ENCODE measurements around the gene BARD1. TPM values are rescaled to one million over a fixed set of nuclear protein-coding genes. Genes with fewer than 3 reads are reported as not detected.
"Not testable (repeated sequence)": the region's sequence is repeated elsewhere in the genome, so short reads cannot be mapped to it uniquely, and the experiment has no call there.

The BARD1 gene
- polyA plus RNA-seq, 4 donors, result 0.81 to 8.6 (median 2.1) TPM

DNA sequence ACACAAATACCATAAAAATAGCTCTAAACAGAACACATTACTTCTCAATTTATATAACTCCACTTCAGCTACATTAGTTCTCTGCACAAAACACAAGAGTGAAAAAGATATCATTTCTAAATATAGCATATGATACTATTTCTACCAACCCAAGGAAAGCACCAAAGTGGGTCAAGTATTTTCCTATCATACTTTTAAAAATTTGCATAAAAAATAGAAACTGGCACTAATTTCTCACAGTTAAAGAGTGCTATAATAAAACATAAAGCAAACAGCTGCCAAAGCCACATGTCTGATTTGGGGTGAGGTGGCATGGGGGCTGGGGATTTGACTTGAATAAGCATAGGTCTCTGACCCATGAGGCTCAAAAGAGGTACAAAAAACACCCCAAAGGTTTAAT, 61.5 kb downstream of the BARD1 start:
- Histone ChIP-seq H3K9me3 (ENCODE audit: control insufficient read depth in 2 of 2, insufficient read depth in 1 of 2, low read depth in 1 of 2, low read length in 1 of 2) (no peaks in the 10 kb centered on the region), H3K4me1 (ENCODE audit: control insufficient read depth in 3 of 3, insufficient read depth in 2 of 3, low read depth in 1 of 3, low read length in 2 of 3) (no peaks in the 10 kb centered on the region), H3K36me3 (ENCODE audit: control insufficient read depth in 3 of 3, insufficient read depth in 2 of 3, low read depth in 1 of 3, low read length in 3 of 3) (peaks cover 2 to 12% (median 5%) of the 10 kb centered on the region in 3 donors), H3K27me3 (ENCODE audit: control insufficient read depth in 3 of 3, insufficient read depth in 3 of 3, low read length in 3 of 3) (no peaks in the 10 kb centered on the region), H3K4me3 (ENCODE audit: low read depth in 1 of 3, low read length in 3 of 3) (no peak overlapping the region), H3K27ac (ENCODE audit: low read depth in 1 of 3, low read length in 2 of 3) (no peak overlapping the region)
- DNase-seq, result no peak
- no peak for FAIRE-seq

DNA sequence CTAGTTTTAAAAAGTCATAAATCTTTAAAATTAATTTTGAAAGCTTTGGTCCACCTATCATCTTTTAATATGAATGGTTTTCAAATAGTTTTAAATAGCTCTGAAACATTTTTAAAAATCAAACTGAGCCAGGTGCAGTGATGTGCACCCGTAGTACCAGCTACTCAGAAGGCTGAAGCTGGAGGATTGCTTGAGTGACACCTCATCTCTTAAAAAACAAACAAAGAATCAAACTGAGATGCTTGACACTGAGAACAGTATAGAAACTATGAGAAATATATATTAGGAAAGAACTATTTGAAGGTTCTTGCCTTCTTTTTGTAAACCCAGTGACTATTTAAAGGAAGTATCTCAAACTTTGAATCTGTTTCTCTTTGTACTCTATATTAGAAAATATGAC, 67.4 kb downstream of the BARD1 start:
- H3K27ac ChIP-seq (ENCODE audit: low read depth in 1 of 3, low read length in 2 of 3), result no peak overlapping the region
- H3K36me3 ChIP-seq (ENCODE audit: control insufficient read depth in 3 of 3, insufficient read depth in 2 of 3, low read depth in 1 of 3, low read length in 3 of 3), result peaks cover 0 to 8% (median 0%) of the 10 kb centered on the region in 3 donors
- FAIRE-seq (no peak), DNase-seq (no peak)
- no peaks in the 10 kb centered on the region for H3K27me3 ChIP-seq (ENCODE audit: control insufficient read depth in 3 of 3, insufficient read depth in 3 of 3, low read length in 3 of 3)
- 88 to 96% (median 95%) methylated on average over 1 of the region's 1 CpG for WGBS, 3 donors
- H3K4me3 ChIP-seq (ENCODE audit: low read depth in 1 of 3, low read length in 3 of 3), result no peak overlapping the region
- H3K9me3 ChIP-seq (ENCODE audit: control insufficient read depth in 2 of 2, insufficient read depth in 1 of 2, low read depth in 1 of 2, low read length in 1 of 2), result no peaks in the 10 kb centered on the region
- no peaks in the 10 kb centered on the region for H3K4me1 ChIP-seq (ENCODE audit: control insufficient read depth in 3 of 3, insufficient read depth in 2 of 3, low read depth in 1 of 3, low read length in 2 of 3)

DNA sequence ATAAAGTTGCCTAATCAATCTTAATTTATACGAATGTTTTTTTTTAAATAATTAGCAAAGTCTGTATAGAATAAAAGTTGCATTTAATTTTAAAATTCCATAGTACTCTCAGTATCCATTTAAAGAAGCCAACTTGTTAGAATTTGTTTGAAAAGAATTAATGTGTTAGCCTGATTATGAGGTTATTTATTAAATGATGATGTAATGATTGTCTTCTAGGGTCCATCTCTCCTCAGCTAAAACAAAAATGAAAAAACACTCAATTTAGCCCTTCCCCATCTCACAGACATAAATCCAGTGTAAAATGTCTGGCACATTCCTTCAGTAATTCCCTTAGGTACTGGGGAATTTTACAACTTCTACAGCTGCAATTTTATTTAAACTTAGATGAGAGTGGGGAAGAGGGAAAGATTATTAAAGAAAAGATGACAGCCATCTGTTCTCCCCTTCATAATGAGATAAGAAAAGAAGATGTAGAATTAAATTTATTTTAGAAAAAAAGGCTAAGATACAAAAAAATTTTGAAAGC, 68.6 kb downstream of the BARD1 start:
- Histone ChIP-seq H3K4me3 (ENCODE audit: low read depth in 1 of 3, low read length in 3 of 3) (no peak overlapping the region), H3K9me3 (ENCODE audit: control insufficient read depth in 2 of 2, insufficient read depth in 1 of 2, low read depth in 1 of 2, low read length in 1 of 2) (no peaks in the 10 kb centered on the region), H3K27ac (ENCODE audit: low read depth in 1 of 3, low read length in 2 of 3) (no peak overlapping the region), H3K36me3 (ENCODE audit: control insufficient read depth in 3 of 3, insufficient read depth in 2 of 3, low read depth in 1 of 3, low read length in 3 of 3) (peaks cover 0 to 8% (median 0%) of the 10 kb centered on the region in 3 donors), H3K4me1 (ENCODE audit: control insufficient read depth in 3 of 3, insufficient read depth in 2 of 3, low read depth in 1 of 3, low read length in 2 of 3) (no peaks in the 10 kb centered on the region), H3K27me3 (ENCODE audit: control insufficient read depth in 3 of 3, insufficient read depth in 3 of 3, low read length in 3 of 3) (no peaks in the 10 kb centered on the region)
- no peak for FAIRE-seq
- 81 to 94% (median 87%) methylated on average over 1 of the region's 1 CpG for WGBS, 3 donors
- no peak for DNase-seq

DNA sequence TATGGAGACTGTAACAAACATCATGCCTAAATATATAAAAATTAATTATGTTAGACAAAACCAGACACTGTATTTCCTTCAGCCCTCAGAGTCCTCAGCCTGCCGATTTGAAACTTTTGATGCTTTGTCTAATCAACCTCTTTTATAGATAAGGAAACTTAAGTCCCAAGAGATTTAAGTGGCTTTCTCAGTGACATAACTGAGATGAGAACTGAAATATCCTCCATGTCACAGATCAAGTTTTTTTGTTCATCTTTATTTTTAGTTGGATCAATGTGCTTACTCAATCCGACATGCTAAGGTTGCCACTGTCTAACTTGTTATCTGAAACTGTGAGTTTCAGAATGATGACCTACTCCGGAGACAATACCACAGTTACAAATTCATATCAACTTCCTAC, 72.3 kb downstream of the BARD1 start:
- Histone ChIP-seq H3K27ac (ENCODE audit: low read depth in 1 of 3, low read length in 2 of 3) (no peak overlapping the region), H3K36me3 (ENCODE audit: control insufficient read depth in 3 of 3, insufficient read depth in 2 of 3, low read depth in 1 of 3, low read length in 3 of 3) (peaks cover 0 to 3% (median 0%) of the 10 kb centered on the region in 3 donors), H3K4me1 (ENCODE audit: control insufficient read depth in 3 of 3, insufficient read depth in 2 of 3, low read depth in 1 of 3, low read length in 2 of 3) (no peaks in the 10 kb centered on the region), H3K9me3 (ENCODE audit: control insufficient read depth in 2 of 2, insufficient read depth in 1 of 2, low read depth in 1 of 2, low read length in 1 of 2) (no peaks in the 10 kb centered on the region), H3K4me3 (ENCODE audit: low read depth in 1 of 3, low read length in 3 of 3) (no peak overlapping the region), H3K27me3 (ENCODE audit: control insufficient read depth in 3 of 3, insufficient read depth in 3 of 3, low read length in 3 of 3) (no peaks in the 10 kb centered on the region)
- WGBS, 3 donors, result 78 to 85% (median 82%) methylated on average over 3 of the region's 3 CpGs
- FAIRE-seq, result peak; percentile 19
- no peak for DNase-seq

DNA sequence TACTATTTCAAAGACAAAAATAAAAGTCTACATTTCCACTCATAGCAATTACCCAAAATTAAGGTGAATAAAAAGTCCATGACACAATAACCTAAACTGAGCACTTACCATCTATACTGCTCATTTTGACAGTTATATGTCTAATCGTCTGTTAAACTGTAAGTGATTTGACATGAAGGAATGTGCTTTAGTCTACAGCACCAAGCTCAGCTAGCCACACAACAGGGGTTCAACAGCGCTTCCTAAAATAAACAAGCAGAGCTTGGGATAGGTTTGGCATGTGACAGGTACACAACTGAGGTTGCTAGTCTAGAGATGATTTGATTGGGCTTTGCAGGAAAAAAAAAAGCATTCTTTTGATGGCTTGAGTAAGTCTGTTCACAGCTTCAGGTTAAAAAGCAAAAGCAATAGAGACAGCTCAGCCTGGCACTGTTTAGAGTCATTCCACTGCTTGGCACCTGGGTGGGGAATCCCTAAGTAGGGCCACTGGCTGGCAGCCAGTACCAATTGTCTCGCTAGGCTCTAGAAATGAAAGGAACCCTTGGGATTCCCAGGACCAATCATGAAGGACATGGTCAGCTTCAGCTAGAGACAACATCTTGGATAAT, 78.6 kb downstream of the BARD1 start:
- WGBS, 3 donors, result 76 to 83% (median 79%) methylated on average over 3 of the region's 3 CpGs
- H3K27ac ChIP-seq (ENCODE audit: low read depth in 1 of 3, low read length in 2 of 3), result no peak overlapping the region
- no peak overlapping the region for H3K4me3 ChIP-seq (ENCODE audit: low read depth in 1 of 3, low read length in 3 of 3)
- no peak for FAIRE-seq
- peaks cover 0 to 3% (median 0%) of the 10 kb centered on the region in 3 donors for H3K36me3 ChIP-seq (ENCODE audit: control insufficient read depth in 3 of 3, insufficient read depth in 2 of 3, low read depth in 1 of 3, low read length in 3 of 3)
- H3K27me3 ChIP-seq (ENCODE audit: control insufficient read depth in 3 of 3, insufficient read depth in 3 of 3, low read length in 3 of 3), result no peaks in the 10 kb centered on the region
- H3K9me3 ChIP-seq (ENCODE audit: control insufficient read depth in 2 of 2, insufficient read depth in 1 of 2, low read depth in 1 of 2, low read length in 1 of 2), result no peaks in the 10 kb centered on the region
- DNase-seq, result no peak
- H3K4me1 ChIP-seq (ENCODE audit: control insufficient read depth in 3 of 3, insufficient read depth in 2 of 3, low read depth in 1 of 3, low read length in 2 of 3), result no peaks in the 10 kb centered on the region

DNA sequence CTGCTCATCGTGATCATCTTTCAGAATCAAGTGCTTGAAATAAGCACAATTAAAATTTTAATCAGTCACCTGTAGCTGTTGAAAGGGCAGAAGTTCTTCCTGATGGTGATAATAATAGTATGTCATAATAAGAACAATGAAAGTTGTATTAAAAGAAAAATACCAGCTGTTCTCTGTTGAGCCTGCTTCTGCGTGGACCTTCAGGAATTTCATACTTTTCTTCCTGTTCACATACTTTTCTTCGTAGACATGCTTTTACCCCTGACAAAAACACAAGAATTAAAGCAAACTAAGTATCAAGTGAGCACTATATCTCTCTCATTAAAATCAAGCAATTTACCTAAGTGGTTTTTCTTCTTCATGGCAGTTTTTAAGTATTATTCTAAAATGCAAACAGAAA, 79.2 kb downstream of the BARD1 start:
- H3K9me3 ChIP-seq (ENCODE audit: control insufficient read depth in 2 of 2, insufficient read depth in 1 of 2, low read depth in 1 of 2, low read length in 1 of 2), result no peaks in the 10 kb centered on the region
- 85 to 94% (median 90%) methylated on average over 3 of the region's 3 CpGs for WGBS, 3 donors
- H3K27ac ChIP-seq (ENCODE audit: low read depth in 1 of 3, low read length in 2 of 3), result no peak overlapping the region
- H3K4me1 ChIP-seq (ENCODE audit: control insufficient read depth in 3 of 3, insufficient read depth in 2 of 3, low read depth in 1 of 3, low read length in 2 of 3), result no peaks in the 10 kb centered on the region
- DNase-seq, result no peak
- no peaks in the 10 kb centered on the region for H3K27me3 ChIP-seq (ENCODE audit: control insufficient read depth in 3 of 3, insufficient read depth in 3 of 3, low read length in 3 of 3)
- H3K36me3 ChIP-seq (ENCODE audit: control insufficient read depth in 3 of 3, insufficient read depth in 2 of 3, low read depth in 1 of 3, low read length in 3 of 3), result peaks cover 0 to 3% (median 0%) of the 10 kb centered on the region in 3 donors
- no peak for FAIRE-seq
- no peak overlapping the region for H3K4me3 ChIP-seq (ENCODE audit: low read depth in 1 of 3, low read length in 3 of 3)

DNA sequence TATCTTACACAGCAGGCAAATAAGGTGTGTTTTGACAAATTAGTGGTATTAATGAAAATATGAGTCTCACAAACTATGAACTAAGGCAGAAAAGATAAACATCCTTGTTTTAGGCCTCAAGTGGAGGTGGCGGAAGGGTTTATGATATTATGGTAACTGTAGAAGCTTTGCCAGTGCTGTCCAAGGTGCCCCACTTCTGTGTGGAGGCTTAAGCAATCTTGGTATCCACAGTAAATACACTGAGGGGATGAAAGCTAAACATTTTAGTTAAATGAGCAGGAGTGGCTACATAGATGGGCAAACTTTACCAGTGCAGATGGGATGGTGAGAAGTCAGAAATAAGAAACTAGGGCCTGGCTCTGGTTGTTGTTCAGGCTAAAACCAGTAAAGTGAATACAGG, 84.7 kb downstream of the BARD1 start:
- H3K36me3 ChIP-seq (ENCODE audit: control insufficient read depth in 3 of 3, insufficient read depth in 2 of 3, low read depth in 1 of 3, low read length in 3 of 3), result peaks cover 0 to 3% (median 0%) of the 10 kb centered on the region in 3 donors
- no peak for FAIRE-seq
- H3K27ac ChIP-seq (ENCODE audit: low read depth in 1 of 3, low read length in 2 of 3), result no peak overlapping the region
- no peak for DNase-seq
- no peak overlapping the region for H3K4me3 ChIP-seq (ENCODE audit: low read depth in 1 of 3, low read length in 3 of 3)
- H3K4me1 ChIP-seq (ENCODE audit: control insufficient read depth in 3 of 3, insufficient read depth in 2 of 3, low read depth in 1 of 3, low read length in 2 of 3), result no peaks in the 10 kb centered on the region
- H3K9me3 ChIP-seq (ENCODE audit: control insufficient read depth in 2 of 2, insufficient read depth in 1 of 2, low read depth in 1 of 2, low read length in 1 of 2), result no peaks in the 10 kb centered on the region
- H3K27me3 ChIP-seq (ENCODE audit: control insufficient read depth in 3 of 3, insufficient read depth in 3 of 3, low read length in 3 of 3), result no peaks in the 10 kb centered on the region
- 93 to 96% (median 94%) methylated on average over 1 of the region's 1 CpG for WGBS, 3 donors

DNA sequence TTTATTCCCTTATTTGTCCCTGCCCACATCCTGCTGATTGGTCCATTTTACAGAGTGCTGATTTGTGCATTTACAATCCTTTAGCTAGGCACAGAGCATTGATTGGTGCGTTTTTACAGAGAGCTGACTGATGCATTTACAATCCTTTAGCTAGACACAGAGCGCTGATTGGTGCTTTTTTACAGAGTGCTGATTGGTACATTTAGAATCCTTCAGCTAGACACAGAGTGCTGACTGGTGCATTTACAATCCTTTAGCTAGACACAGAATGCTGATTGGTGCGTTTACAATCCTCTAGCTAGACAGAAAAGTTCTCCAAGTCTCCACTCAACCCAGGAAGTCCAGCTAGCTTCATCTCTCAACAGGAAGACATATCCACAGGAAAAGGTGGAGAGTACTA, 91.6 kb downstream of the BARD1 start:
- H3K4me3 ChIP-seq (ENCODE audit: low read depth in 1 of 3, low read length in 3 of 3); H3K27ac ChIP-seq (ENCODE audit: low read depth in 1 of 3, low read length in 2 of 3); H3K27me3 ChIP-seq (ENCODE audit: control insufficient read depth in 3 of 3, insufficient read depth in 3 of 3, low read length in 3 of 3); H3K4me1 ChIP-seq (ENCODE audit: control insufficient read depth in 3 of 3, insufficient read depth in 2 of 3, low read depth in 1 of 3, low read length in 2 of 3); H3K9me3 ChIP-seq (ENCODE audit: control insufficient read depth in 2 of 2, insufficient read depth in 1 of 2, low read depth in 1 of 2, low read length in 1 of 2); FAIRE-seq; DNase-seq; H3K36me3 ChIP-seq (ENCODE audit: control insufficient read depth in 3 of 3, insufficient read depth in 2 of 3, low read depth in 1 of 3, low read length in 3 of 3): not testable (repeated sequence)
- WGBS, 3 donors, result 96 to 100% (median 98%) methylated on average over 3 of the region's 3 CpGs

All from small intestine (tissue), 7 donors.